ENCODE data around the gene SPRR2E. TPM values are rescaled to one million over a fixed set of nuclear protein-coding genes. Genes with fewer than 3 reads are reported as not detected.

The SPRR2E gene
- not detected for total RNA-seq
- not detected for total RNA-seq (2013)

DNA sequence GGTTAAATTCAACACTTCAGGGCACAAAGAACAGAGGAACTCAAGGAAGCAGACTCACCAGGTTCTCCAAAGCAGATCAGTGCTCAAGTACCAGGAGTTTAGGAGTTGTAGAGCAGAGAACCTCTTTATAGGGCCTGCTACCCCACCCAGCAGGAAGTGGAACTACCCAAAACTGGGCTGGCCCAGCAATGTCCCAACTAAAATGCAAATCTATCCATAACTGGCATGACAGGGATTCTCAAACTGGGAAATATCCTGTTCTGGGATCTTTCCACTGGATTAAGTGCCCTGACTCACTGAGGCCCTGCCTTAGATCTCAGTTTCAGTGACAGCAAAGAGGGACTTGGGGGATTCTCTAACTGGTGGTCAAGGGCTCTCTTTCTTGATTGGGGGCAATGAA lies at the start of gene SPRR2E:
SPRR2E (minus strand) TSS at position 101 of the 400 bp plus-strand sequence. CDS start 775 bp downstream, outside the sequence.
- ATAC-seq = no peak

DNA sequence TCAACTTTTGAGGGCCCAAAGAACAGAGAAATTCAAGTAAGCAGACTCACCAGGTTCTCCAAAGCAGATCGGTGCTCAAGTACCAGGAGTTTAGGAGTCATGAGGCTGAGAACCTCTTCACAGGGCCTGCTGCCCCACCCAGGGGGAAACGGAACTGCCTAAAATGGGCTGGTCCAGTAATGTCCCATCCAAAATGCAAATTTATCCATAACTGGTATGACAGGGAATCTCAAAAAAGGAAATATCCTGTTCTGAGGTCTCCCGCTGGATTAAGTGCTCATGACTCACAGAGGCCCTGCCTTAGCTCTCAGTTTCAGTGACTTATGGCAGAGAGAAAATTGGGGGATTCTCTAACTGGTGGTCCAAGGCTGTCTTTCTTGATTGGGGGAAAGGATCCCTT lies 47.1 kb upstream of the SPRR2E start:
- Mint-ChIP-seq H3K27ac (no peak overlapping the region), H3K27me3 (ENCODE audit: low read depth in 2 of 2) (peaks cover 29 to 60% of the 10 kb centered on the region in 2 donors), H3K4me3 (no peak overlapping the region), H3K36me3 (no peaks in the 10 kb centered on the region), H3K4me1 (no peaks in the 10 kb centered on the region), H3K9me3 (no peaks in the 10 kb centered on the region)
- ATAC-seq (no peak), DNase-seq (no peak)
- Histone ChIP-seq H3K36me3 (ENCODE audit: control insufficient read depth, insufficient read depth, low read length) (no peaks in the 10 kb centered on the region), H3K27me3 (ENCODE audit: control insufficient read depth, insufficient read depth, low read length) (peaks cover 6% of the 10 kb centered on the region), H3K9me3 (ENCODE audit: control insufficient read depth, insufficient read depth, low read length) (no peaks in the 10 kb centered on the region), H3K4me3 (ENCODE audit: low read length) (no peak overlapping the region), H3K27ac (ENCODE audit: low read length) (no peak overlapping the region), H3K4me1 (ENCODE audit: control insufficient read depth, insufficient read depth, low read length) (no peaks in the 10 kb centered on the region)
- TF ChIP-seq, protein P1, sequence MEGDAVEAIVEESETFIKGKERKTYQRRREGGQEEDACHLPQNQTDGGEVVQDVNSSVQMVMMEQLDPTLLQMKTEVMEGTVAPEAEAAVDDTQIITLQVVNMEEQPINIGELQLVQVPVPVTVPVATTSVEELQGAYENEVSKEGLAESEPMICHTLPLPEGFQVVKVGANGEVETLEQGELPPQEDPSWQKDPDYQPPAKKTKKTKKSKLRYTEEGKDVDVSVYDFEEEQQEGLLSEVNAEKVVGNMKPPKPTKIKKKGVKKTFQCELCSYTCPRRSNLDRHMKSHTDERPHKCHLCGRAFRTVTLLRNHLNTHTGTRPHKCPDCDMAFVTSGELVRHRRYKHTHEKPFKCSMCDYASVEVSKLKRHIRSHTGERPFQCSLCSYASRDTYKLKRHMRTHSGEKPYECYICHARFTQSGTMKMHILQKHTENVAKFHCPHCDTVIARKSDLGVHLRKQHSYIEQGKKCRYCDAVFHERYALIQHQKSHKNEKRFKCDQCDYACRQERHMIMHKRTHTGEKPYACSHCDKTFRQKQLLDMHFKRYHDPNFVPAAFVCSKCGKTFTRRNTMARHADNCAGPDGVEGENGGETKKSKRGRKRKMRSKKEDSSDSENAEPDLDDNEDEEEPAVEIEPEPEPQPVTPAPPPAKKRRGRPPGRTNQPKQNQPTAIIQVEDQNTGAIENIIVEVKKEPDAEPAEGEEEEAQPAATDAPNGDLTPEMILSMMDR (IDR thresholded peaks at IDR 0.05) = no peak
- WGBS (ENCODE audit: insufficient coverage) = 100% methylated on average over 3 of the region's 3 CpGs
- intact Hi-C loops (cut with micrococcal nuclease) = no loop called here

More for the DNA sequence above, at the start of gene SPRR2E:
- TF ChIP-seq, protein P1 (IDR thresholded peaks at IDR 0.05) = no peak
- H3K36me3 Mint-ChIP-seq = no peaks in the 10 kb centered on the region
- no peaks in the 10 kb centered on the region for H3K9me3 ChIP-seq (ENCODE audit: control insufficient read depth, insufficient read depth, low read length)
- H3K27me3 ChIP-seq (ENCODE audit: control insufficient read depth, insufficient read depth, low read length) = peaks cover 2% of the 10 kb centered on the region
- H3K4me1 Mint-ChIP-seq = no peaks in the 10 kb centered on the region
- H3K4me1 ChIP-seq (ENCODE audit: control insufficient read depth, insufficient read depth, low read length) = no peaks in the 10 kb centered on the region
- no peaks in the 10 kb centered on the region for H3K9me3 Mint-ChIP-seq
- peaks cover 8 to 17% of the 10 kb centered on the region in 2 donors for H3K27me3 Mint-ChIP-seq (ENCODE audit: low read depth in 2 of 2)
- no peaks in the 10 kb centered on the region for H3K36me3 ChIP-seq (ENCODE audit: control insufficient read depth, insufficient read depth, low read length)
- no peak within 1 kb of the TSS for H3K27ac ChIP-seq (ENCODE audit: low read length)
- DNase-seq = no peak
- no peak within 1 kb of the TSS for H3K4me3 Mint-ChIP-seq
- H3K4me3 ChIP-seq (ENCODE audit: low read length) = no peak within 1 kb of the TSS
- intact Hi-C loops (cut with micrococcal nuclease) = no loop called here
- H3K27ac Mint-ChIP-seq = no peak within 1 kb of the TSS

DNA sequence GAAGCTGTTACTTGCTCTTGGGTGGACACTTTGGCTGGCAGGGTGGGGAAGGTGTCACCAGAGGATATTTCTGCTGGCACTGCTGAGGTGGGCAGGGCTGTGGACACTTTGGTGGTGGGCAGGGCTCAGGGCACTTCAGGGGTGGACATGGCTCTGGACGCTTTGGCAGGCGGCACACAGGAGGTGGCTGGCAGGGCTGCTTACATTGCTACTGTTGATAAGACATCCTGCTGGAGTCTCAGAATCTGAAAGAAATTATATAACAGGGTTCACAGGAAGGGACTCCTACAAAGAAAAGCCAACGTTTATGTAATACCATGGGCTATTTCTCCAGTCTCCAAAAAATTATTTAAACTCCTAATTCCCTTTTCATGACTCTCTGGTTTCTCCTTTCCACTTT lies 46.2 kb upstream of the SPRR2E start:
- TF ChIP-seq, protein P1 (IDR thresholded peaks at IDR 0.05) = no peak
- intact Hi-C loops (cut with micrococcal nuclease) = no loop called here
- Mint-ChIP-seq H3K27ac (no peak overlapping the region), H3K4me1 (no peaks in the 10 kb centered on the region), H3K4me3 (no peak overlapping the region), H3K36me3 (no peaks in the 10 kb centered on the region), H3K27me3 (ENCODE audit: low read depth in 2 of 2) (peaks cover 26 to 66% of the 10 kb centered on the region in 2 donors), H3K9me3 (no peaks in the 10 kb centered on the region)
- ATAC-seq (no peak), DNase-seq (no peak)
- no peak overlapping the region for H3K27ac ChIP-seq (ENCODE audit: low read length)
- H3K9me3 ChIP-seq (ENCODE audit: control insufficient read depth, insufficient read depth, low read length) = no peaks in the 10 kb centered on the region
- H3K4me3 ChIP-seq (ENCODE audit: low read length) = no peak overlapping the region
- H3K4me1 ChIP-seq (ENCODE audit: control insufficient read depth, insufficient read depth, low read length) = no peaks in the 10 kb centered on the region
- no peaks in the 10 kb centered on the region for H3K36me3 ChIP-seq (ENCODE audit: control insufficient read depth, insufficient read depth, low read length)
- WGBS (ENCODE audit: insufficient coverage) = 61% methylated on average over 3 of the region's 3 CpGs
- H3K27me3 ChIP-seq (ENCODE audit: control insufficient read depth, insufficient read depth, low read length) = peaks cover 4% of the 10 kb centered on the region

DNA sequence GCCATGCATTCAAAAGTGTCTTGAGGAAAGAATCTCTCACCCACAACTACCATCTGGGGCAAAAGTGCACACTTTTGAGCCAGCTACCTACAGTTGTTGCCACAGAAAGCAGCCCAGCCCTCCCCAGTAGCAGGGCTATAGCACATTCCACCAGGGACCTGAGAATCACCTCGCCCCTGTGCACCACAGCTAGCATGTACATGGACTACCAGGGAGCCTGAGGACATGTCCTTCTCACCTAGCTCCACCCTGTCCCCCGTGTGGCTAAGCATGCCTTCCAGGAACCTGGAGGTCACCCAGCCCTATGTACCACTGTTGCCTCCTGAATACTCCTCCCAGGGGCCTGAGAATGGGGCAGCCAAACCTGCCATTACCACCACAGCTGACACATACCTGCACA lies 39.4 kb upstream of the SPRR2E start:
- intact Hi-C loops (cut with micrococcal nuclease) = no loop called here

More for the DNA sequence above, 39.4 kb upstream of the SPRR2E start:
- no peak overlapping the region for H3K4me3 Mint-ChIP-seq
- ATAC-seq (no peak), DNase-seq (no peak)
- H3K27me3 Mint-ChIP-seq (ENCODE audit: low read depth in 2 of 2) = peaks cover 31 to 65% of the 10 kb centered on the region in 2 donors
- no peaks in the 10 kb centered on the region for H3K36me3 Mint-ChIP-seq
- H3K36me3 ChIP-seq (ENCODE audit: control insufficient read depth, insufficient read depth, low read length) = no peaks in the 10 kb centered on the region
- H3K27me3 ChIP-seq (ENCODE audit: control insufficient read depth, insufficient read depth, low read length) = peaks cover 4% of the 10 kb centered on the region
- no peaks in the 10 kb centered on the region for H3K9me3 Mint-ChIP-seq
- no peak overlapping the region for H3K4me3 ChIP-seq (ENCODE audit: low read length)
- WGBS (ENCODE audit: insufficient coverage) = 71% methylated on average over 2 of the region's 2 CpGs
- no peaks in the 10 kb centered on the region for H3K4me1 Mint-ChIP-seq
- TF ChIP-seq, protein P1 (IDR thresholded peaks at IDR 0.05) = no peak
- no peaks in the 10 kb centered on the region for H3K9me3 ChIP-seq (ENCODE audit: control insufficient read depth, insufficient read depth, low read length)
- no peak overlapping the region for H3K27ac Mint-ChIP-seq
- H3K27ac ChIP-seq (ENCODE audit: low read length) = no peak overlapping the region
- H3K4me1 ChIP-seq (ENCODE audit: control insufficient read depth, insufficient read depth, low read length) = no peaks in the 10 kb centered on the region

All from natural killer cell (primary cell).